ENCODE data around the gene TBC1D2.

The TBC1D2 gene

DNA sequence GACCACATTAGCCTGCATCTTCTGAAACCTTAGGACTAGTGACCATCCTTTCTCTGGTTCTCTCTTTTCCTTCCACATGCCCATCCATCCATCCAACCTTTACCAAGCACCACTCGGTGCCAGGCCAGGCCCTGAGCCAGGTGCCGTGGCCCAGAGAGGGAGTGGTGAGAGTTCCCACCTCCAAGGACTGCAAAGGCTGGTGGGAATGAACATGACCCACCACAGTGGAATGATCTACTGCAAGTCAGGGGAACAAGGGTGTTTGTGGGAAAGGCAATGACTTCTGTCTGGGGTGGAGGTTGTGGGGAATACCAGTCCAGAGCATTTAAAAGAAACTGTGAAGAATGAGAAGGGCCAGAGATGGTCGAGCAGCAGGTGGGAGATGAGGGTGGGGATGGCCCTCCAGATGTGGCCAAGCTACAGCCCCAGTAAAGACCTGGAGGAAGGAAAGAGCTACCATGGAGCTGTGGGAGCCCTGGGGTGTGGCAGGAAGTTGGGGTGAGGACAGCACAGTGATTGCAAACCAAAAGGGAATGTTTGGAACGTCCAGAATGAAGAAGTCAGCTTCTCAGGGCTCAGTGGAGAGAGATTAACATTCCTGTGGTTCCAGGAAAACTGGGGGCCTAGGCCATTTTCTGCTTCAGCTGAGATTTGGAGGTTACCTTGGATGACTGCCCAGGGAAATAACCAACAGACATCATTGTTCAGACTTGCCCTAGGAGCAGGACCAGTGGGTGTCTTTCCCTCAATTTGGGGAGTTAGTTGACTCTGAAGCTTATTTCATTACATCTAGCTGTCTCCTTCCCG is 32.4 kb downstream of the TBC1D2 start:
- no peaks in the 10 kb centered on the region for H3K4me1 ChIP-seq (ENCODE audit: insufficient read depth, low read length, severe bottlenecking)
- no peaks in the 10 kb centered on the region for H3K9me2 ChIP-seq (ENCODE audit: low read depth, low read length)
- H3K79me2 ChIP-seq (ENCODE audit: insufficient read depth, low read length), result no peaks in the 10 kb centered on the region
- H3F3A ChIP-seq (ENCODE audit: insufficient read depth, low read length), result no peaks in the 10 kb centered on the region
- H4K20me1 ChIP-seq (ENCODE audit: insufficient read depth, low read length), result no peaks in the 10 kb centered on the region
- H3K9ac ChIP-seq (ENCODE audit: low read length), result no peak overlapping the region
- no peak for TF ChIP-seq EZH2 (IDR thresholded peaks at IDR 0.05; ENCODE audit: borderline replicate concordance, low read length)
- TF ChIP-seq, protein P1, sequence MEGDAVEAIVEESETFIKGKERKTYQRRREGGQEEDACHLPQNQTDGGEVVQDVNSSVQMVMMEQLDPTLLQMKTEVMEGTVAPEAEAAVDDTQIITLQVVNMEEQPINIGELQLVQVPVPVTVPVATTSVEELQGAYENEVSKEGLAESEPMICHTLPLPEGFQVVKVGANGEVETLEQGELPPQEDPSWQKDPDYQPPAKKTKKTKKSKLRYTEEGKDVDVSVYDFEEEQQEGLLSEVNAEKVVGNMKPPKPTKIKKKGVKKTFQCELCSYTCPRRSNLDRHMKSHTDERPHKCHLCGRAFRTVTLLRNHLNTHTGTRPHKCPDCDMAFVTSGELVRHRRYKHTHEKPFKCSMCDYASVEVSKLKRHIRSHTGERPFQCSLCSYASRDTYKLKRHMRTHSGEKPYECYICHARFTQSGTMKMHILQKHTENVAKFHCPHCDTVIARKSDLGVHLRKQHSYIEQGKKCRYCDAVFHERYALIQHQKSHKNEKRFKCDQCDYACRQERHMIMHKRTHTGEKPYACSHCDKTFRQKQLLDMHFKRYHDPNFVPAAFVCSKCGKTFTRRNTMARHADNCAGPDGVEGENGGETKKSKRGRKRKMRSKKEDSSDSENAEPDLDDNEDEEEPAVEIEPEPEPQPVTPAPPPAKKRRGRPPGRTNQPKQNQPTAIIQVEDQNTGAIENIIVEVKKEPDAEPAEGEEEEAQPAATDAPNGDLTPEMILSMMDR (IDR thresholded peaks at IDR 0.05; ENCODE audit: low read length), result no peak
- H3K9me3 ChIP-seq (ENCODE audit: low read length), result no peaks in the 10 kb centered on the region
- H3K27ac ChIP-seq (ENCODE audit: low read depth, low read length, poor library complexity, severe bottlenecking), result no peak overlapping the region
- no peak overlapping the region for H3K4me3 ChIP-seq (ENCODE audit: low read depth, low read length, poor library complexity, severe bottlenecking)
- no peak overlapping the region for H3K4me2 ChIP-seq (ENCODE audit: low read length)
- no peaks in the 10 kb centered on the region for H3K27me3 ChIP-seq (ENCODE audit: insufficient read depth, low read length)
- H2AFZ ChIP-seq (ENCODE audit: low read length), result no peak overlapping the region
- no peaks in the 10 kb centered on the region for H3K36me3 ChIP-seq (ENCODE audit: insufficient read depth, low read length)

DNA sequence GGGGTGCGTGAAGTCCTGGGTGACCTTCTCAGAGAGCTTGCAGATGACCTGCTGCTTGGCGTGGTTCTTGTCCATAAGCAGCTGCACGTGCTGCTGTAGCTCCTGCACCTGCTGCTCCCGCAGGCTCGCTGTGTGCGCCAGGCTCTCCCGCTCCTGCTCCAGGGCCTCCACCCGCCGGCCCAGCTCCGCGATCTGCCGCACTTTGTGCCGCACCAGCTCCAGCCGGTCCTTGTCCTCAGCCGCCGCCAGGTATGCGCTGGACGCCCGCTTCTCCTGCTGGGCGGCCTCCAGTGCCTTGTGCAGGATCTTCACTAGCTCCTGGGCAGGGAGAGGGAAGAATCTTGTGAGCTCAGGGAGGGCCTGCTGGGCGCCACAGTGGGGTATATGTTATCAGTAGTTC is 34.5 kb downstream of the TBC1D2 start:
- no peaks in the 10 kb centered on the region for H3K36me3 ChIP-seq (ENCODE audit: insufficient read depth, low read length)
- no peak overlapping the region for H3K27ac ChIP-seq (ENCODE audit: low read depth, low read length, poor library complexity, severe bottlenecking)
- no peak overlapping the region for H3K4me2 ChIP-seq (ENCODE audit: low read length)
- no peaks in the 10 kb centered on the region for H3K4me1 ChIP-seq (ENCODE audit: insufficient read depth, low read length, severe bottlenecking)
- H3K27me3 ChIP-seq (ENCODE audit: insufficient read depth, low read length), result no peaks in the 10 kb centered on the region
- no peaks in the 10 kb centered on the region for H4K20me1 ChIP-seq (ENCODE audit: insufficient read depth, low read length)
- H3K4me3 ChIP-seq (ENCODE audit: low read depth, low read length, poor library complexity, severe bottlenecking), result no peak overlapping the region
- H3K9me2 ChIP-seq (ENCODE audit: low read depth, low read length), result no peaks in the 10 kb centered on the region
- no peaks in the 10 kb centered on the region for H3F3A ChIP-seq (ENCODE audit: insufficient read depth, low read length)
- TF ChIP-seq EZH2 (IDR thresholded peaks at IDR 0.05; ENCODE audit: borderline replicate concordance, low read length), result no peak
- TF ChIP-seq, protein P1 (IDR thresholded peaks at IDR 0.05; ENCODE audit: low read length), result no peak
- no peak overlapping the region for H2AFZ ChIP-seq (ENCODE audit: low read length)
- H3K79me2 ChIP-seq (ENCODE audit: insufficient read depth, low read length), result no peaks in the 10 kb centered on the region
- no peak overlapping the region for H3K9ac ChIP-seq (ENCODE audit: low read length)
- no peaks in the 10 kb centered on the region for H3K9me3 ChIP-seq (ENCODE audit: low read length)

DNA sequence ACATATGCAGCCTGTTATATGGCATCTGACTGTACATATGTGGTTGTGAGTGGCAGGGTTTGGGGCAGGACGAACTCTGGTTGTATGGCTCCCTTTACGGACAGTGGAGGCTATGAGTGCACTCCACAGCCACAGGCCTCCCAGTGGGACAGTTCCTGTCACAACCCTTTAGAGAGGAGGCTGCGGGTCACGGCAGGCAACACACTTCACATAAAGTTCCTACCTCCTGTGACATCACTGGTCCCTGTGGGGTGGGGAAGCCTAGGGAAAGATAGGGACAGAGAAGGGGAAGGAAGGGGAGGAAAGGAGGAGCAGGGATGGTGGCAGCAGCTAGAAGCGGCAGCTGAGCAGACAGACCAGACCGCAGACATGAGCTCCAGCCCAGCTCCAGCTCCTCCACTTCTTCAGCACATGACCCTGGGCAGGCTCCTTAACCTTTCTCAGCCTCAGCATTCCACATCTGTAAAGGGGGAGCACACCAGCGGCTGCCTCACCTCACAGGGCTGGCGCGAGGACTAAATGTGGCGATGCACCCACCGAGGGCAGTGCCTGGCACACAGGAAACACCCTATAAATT is 35.6 kb downstream of the TBC1D2 start:
- H3K9me3 ChIP-seq (ENCODE audit: low read length), result no peaks in the 10 kb centered on the region
- H2AFZ ChIP-seq (ENCODE audit: low read length), result no peak overlapping the region
- no peak overlapping the region for H3K9ac ChIP-seq (ENCODE audit: low read length)
- no peaks in the 10 kb centered on the region for H3K79me2 ChIP-seq (ENCODE audit: insufficient read depth, low read length)
- H3K9me2 ChIP-seq (ENCODE audit: low read depth, low read length), result no peaks in the 10 kb centered on the region
- H3K36me3 ChIP-seq (ENCODE audit: insufficient read depth, low read length), result no peaks in the 10 kb centered on the region
- no peaks in the 10 kb centered on the region for H3K4me1 ChIP-seq (ENCODE audit: insufficient read depth, low read length, severe bottlenecking)
- H3F3A ChIP-seq (ENCODE audit: insufficient read depth, low read length), result no peaks in the 10 kb centered on the region
- no peak overlapping the region for H3K4me2 ChIP-seq (ENCODE audit: low read length)
- H3K4me3 ChIP-seq (ENCODE audit: low read depth, low read length, poor library complexity, severe bottlenecking), result no peak overlapping the region
- H4K20me1 ChIP-seq (ENCODE audit: insufficient read depth, low read length), result no peaks in the 10 kb centered on the region
- no peaks in the 10 kb centered on the region for H3K27me3 ChIP-seq (ENCODE audit: insufficient read depth, low read length)
- TF ChIP-seq, protein P1 (IDR thresholded peaks at IDR 0.05; ENCODE audit: low read length), result no peak
- no peak for TF ChIP-seq EZH2 (IDR thresholded peaks at IDR 0.05; ENCODE audit: borderline replicate concordance, low read length)
- no peak overlapping the region for H3K27ac ChIP-seq (ENCODE audit: low read depth, low read length, poor library complexity, severe bottlenecking)
